WTC11 (cell line): ENCODE data around the gene MLST8. TPM values are rescaled to one million over a fixed set of nuclear protein-coding genes. Genes with fewer than 3 reads are reported as not detected.

Experiments used
- CBFB ChIP-seq: sonication (generic); formaldehyde crosslinking; IDR thresholded peaks from 2 replicates; pipeline ENCODE4 v1.8.1; 2022; ENCODE audit warnings: mild to moderate bottlenecking, low read depth, missing genetic modification reagents
- CREB1 ChIP-seq: sonication (generic); formaldehyde crosslinking; IDR thresholded peaks from 2 replicates; pipeline ENCODE4 v1.8.0; 2023; ENCODE audit warnings: mild to moderate bottlenecking, missing genetic modification reagents
- CREM ChIP-seq: sonication (generic); formaldehyde crosslinking; IDR thresholded peaks from 2 replicates; pipeline ENCODE4 v1.8.1; 2022; ENCODE audit warnings: mild to moderate bottlenecking, missing genetic modification reagents, moderate library complexity
- ETV6 ChIP-seq: sonication (generic); formaldehyde crosslinking; IDR thresholded peaks from 2 replicates; pipeline ENCODE4 v1.8.1; 2022; ENCODE audit warnings: mild to moderate bottlenecking, missing genetic modification reagents
- HMGA2 ChIP-seq: fragments of 250-450 bp; sonication (Bioruptor Pico); IDR thresholded peaks from 2 replicates; pipeline ENCODE4 v1.4.0; 2021; ENCODE audit warnings: mild to moderate bottlenecking, moderate library complexity
- JUN ChIP-seq: sonication (generic); formaldehyde crosslinking; IDR thresholded peaks from 2 replicates; pipeline ENCODE4 v1.8.0; 2023; ENCODE audit warnings: mild to moderate bottlenecking, missing genetic modification reagents
- KAT7 ChIP-seq: sonication (generic); formaldehyde crosslinking; IDR thresholded peaks from 2 replicates; pipeline ENCODE4 v1.8.1; 2023; ENCODE audit warnings: missing genetic modification reagents, mild to moderate bottlenecking, borderline replicate concordance
- MXD4 ChIP-seq: fragments of 250-450 bp; sonication (Bioruptor Pico); IDR thresholded peaks from 2 replicates; pipeline ENCODE4 v1.8.0; 2021; ENCODE audit warnings: mild to moderate bottlenecking, moderate library complexity, borderline replicate concordance
- MYBL2 ChIP-seq: sonication (generic); formaldehyde crosslinking; IDR thresholded peaks from 2 replicates; pipeline ENCODE4 v1.8.1; 2023; ENCODE audit warnings: mild to moderate bottlenecking, moderate library complexity, missing genetic modification reagents
- NR3C1 ChIP-seq: sonication (generic); formaldehyde crosslinking; conservative IDR thresholded peaks from 2 replicates; pipeline ENCODE4 v1.8.1; 2023; ENCODE audit warnings: low read depth, mild to moderate bottlenecking, missing genetic modification reagents
- PRRX2 ChIP-seq: fragments of 250-450 bp; sonication (Bioruptor Pico); IDR thresholded peaks from 2 replicates; pipeline ENCODE4 v1.8.0; 2021; ENCODE audit warnings: mild to moderate bottlenecking
- TEAD1 ChIP-seq: sonication (generic); formaldehyde crosslinking; IDR thresholded peaks from 2 replicates; pipeline ENCODE4 v1.8.0; 2022; ENCODE audit warnings: mild to moderate bottlenecking, missing genetic modification reagents
- ZNF121 ChIP-seq: sonication (generic); formaldehyde crosslinking; IDR thresholded peaks from 2 replicates; pipeline ENCODE4 v1.8.0; 2023; ENCODE audit warnings: missing genetic modification reagents
- total RNA-seq: library from RNA; stranded (reverse); gene quantifications from 3 replicates; pipeline ENCODE4 v1.2.3, GENCODE V29; 2021
- TF ChIP-seq, protein P1 (sequence below): sonication (generic); formaldehyde crosslinking; IDR thresholded peaks from 2 replicates; pipeline ENCODE4 v1.8.1; 2023; ENCODE audit warnings: mild to moderate bottlenecking, missing genetic modification reagents, borderline replicate concordance
- TF ChIP-seq, protein P2 (sequence below): fragments of 250-450 bp; sonication (Bioruptor Pico); IDR thresholded peaks from 2 replicates; pipeline ENCODE4 v1.9.0; 2021; ENCODE audit warnings: moderate library complexity, mild to moderate bottlenecking, inconsistent platforms, borderline replicate concordance
- TF ChIP-seq, protein P3 (sequence below): fragments of 250-450 bp; sonication (Bioruptor Pico); IDR thresholded peaks from 2 replicates; pipeline ENCODE4 v1.9.0; 2021; ENCODE audit warnings: mild to moderate bottlenecking
- TF ChIP-seq, protein P4 (sequence below): sonication (generic); formaldehyde crosslinking; IDR thresholded peaks from 2 replicates; pipeline ENCODE4 v1.8.1; 2023; ENCODE audit warnings: mild to moderate bottlenecking, missing genetic modification reagents
- TF ChIP-seq, protein P5 (sequence below): fragments of 200-600 bp; IDR thresholded peaks from 2 replicates; pipeline ENCODE4 v1.8.0; 2022; ENCODE audit warnings: antibody characterized with exemption
- TF ChIP-seq, protein P6 (sequence below): sonication (generic); formaldehyde crosslinking; IDR thresholded peaks from 2 replicates; pipeline ENCODE4 v1.8.1; 2023; ENCODE audit warnings: mild to moderate bottlenecking, missing genetic modification reagents, moderate library complexity

Gene MLST8
- total RNA-seq, 1 experiment from 2014 or later: 71.6 TPM

DNA sequence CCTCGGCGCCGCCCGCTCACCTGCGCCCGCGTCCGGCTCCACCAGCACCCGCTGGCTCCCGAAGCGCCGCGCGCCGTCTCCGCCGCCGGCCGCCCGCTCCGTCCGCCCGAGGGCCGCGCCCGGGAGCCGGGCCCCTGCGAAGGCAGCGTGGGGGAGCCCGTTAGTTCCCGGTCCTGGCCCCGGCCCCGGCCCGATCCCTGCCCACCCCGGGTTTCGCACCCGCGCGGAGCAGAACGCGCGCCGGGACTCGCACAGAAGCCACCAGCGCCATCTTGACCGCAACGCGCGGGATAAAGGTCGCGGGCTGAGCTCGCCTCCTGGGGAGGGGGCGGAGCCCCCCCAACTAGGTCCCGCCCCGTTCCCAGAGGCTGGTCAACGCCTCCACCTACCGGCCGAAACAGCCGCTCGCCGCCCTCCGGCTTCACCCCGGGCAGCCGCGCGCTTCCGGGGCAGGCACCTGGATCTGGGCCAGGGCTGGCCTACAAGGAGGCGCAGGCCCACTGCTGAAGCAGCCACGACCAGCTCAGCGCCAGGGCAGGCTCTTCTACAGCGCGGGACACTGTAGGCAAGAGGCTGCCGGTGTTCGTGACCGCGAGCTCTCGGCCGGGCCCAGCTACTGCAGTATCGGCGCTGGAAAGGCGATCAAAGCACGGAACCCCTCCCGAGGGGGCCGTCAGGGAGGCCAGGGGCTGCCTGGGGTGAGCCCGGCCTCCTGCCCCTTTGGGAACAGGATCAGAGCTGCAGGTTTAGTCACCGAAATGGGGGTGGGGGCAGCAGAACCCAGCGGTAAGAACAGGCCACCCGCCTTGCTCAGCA lies 46.2 kb downstream of the MLST8 start, which contains the start of gene ECI1 (continued):
- TF ChIP-seq, protein P1, sequence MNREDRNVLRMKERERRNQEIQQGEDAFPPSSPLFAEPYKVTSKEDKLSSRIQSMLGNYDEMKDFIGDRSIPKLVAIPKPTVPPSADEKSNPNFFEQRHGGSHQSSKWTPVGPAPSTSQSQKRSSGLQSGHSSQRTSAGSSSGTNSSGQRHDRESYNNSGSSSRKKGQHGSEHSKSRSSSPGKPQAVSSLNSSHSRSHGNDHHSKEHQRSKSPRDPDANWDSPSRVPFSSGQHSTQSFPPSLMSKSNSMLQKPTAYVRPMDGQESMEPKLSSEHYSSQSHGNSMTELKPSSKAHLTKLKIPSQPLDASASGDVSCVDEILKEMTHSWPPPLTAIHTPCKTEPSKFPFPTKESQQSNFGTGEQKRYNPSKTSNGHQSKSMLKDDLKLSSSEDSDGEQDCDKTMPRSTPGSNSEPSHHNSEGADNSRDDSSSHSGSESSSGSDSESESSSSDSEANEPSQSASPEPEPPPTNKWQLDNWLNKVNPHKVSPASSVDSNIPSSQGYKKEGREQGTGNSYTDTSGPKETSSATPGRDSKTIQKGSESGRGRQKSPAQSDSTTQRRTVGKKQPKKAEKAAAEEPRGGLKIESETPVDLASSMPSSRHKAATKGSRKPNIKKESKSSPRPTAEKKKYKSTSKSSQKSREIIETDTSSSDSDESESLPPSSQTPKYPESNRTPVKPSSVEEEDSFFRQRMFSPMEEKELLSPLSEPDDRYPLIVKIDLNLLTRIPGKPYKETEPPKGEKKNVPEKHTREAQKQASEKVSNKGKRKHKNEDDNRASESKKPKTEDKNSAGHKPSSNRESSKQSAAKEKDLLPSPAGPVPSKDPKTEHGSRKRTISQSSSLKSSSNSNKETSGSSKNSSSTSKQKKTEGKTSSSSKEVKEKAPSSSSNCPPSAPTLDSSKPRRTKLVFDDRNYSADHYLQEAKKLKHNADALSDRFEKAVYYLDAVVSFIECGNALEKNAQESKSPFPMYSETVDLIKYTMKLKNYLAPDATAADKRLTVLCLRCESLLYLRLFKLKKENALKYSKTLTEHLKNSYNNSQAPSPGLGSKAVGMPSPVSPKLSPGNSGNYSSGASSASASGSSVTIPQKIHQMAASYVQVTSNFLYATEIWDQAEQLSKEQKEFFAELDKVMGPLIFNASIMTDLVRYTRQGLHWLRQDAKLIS (CRISPR knock-in tag): no peak
- no peak for TF ChIP-seq JUN
- TF ChIP-seq PRRX2 (CRISPR knock-in tag): peak; percentile 66; the same call in 1 of the 2 replicates
- TF ChIP-seq, protein P2, sequence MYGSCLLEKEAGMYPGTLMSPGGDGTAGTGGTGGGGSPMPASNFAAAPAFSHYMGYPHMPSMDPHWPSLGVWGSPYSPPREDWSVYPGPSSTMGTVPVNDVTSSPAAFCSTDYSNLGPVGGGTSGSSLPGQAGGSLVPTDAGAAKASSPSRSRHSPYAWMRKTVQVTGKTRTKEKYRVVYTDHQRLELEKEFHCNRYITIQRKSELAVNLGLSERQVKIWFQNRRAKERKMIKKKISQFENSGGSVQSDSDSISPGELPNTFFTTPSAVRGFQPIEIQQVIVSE (CRISPR knock-in tag): no peak
- TF ChIP-seq, protein P3, sequence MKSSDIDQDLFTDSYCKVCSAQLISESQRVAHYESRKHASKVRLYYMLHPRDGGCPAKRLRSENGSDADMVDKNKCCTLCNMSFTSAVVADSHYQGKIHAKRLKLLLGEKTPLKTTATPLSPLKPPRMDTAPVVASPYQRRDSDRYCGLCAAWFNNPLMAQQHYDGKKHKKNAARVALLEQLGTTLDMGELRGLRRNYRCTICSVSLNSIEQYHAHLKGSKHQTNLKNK: 0 out of 2 replicates have a peak, but pooled peaks have one; percentile 16
- peak; percentile 58; the same call in 1 of the 2 replicates for TF ChIP-seq ETV6
- TF ChIP-seq HMGA2 (CRISPR knock-in tag): no peak
- no peak for TF ChIP-seq MXD4 (CRISPR knock-in tag)
- peak; percentile 91 for TF ChIP-seq KAT7 (CRISPR knock-in tag)
- TF ChIP-seq CREM (CRISPR knock-in tag): peak; percentile 69
- TF ChIP-seq, protein P4, sequence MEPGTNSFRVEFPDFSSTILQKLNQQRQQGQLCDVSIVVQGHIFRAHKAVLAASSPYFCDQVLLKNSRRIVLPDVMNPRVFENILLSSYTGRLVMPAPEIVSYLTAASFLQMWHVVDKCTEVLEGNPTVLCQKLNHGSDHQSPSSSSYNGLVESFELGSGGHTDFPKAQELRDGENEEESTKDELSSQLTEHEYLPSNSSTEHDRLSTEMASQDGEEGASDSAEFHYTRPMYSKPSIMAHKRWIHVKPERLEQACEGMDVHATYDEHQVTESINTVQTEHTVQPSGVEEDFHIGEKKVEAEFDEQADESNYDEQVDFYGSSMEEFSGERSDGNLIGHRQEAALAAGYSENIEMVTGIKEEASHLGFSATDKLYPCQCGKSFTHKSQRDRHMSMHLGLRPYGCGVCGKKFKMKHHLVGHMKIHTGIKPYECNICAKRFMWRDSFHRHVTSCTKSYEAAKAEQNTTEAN (CRISPR knock-in tag): no peak
- TF ChIP-seq, protein P5, sequence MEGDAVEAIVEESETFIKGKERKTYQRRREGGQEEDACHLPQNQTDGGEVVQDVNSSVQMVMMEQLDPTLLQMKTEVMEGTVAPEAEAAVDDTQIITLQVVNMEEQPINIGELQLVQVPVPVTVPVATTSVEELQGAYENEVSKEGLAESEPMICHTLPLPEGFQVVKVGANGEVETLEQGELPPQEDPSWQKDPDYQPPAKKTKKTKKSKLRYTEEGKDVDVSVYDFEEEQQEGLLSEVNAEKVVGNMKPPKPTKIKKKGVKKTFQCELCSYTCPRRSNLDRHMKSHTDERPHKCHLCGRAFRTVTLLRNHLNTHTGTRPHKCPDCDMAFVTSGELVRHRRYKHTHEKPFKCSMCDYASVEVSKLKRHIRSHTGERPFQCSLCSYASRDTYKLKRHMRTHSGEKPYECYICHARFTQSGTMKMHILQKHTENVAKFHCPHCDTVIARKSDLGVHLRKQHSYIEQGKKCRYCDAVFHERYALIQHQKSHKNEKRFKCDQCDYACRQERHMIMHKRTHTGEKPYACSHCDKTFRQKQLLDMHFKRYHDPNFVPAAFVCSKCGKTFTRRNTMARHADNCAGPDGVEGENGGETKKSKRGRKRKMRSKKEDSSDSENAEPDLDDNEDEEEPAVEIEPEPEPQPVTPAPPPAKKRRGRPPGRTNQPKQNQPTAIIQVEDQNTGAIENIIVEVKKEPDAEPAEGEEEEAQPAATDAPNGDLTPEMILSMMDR: peak; percentile 13; the same call in 1 of the 2 replicates
- 0 out of 2 replicates have a peak, but pooled peaks have one; percentile 67 for TF ChIP-seq NR3C1
- peak; percentile 69; the same call in 1 of the 2 replicates for TF ChIP-seq ZNF121 (CRISPR knock-in tag)
- TF ChIP-seq CBFB: no peak
- no peak for TF ChIP-seq CREB1 (CRISPR knock-in tag)
- peak; percentile 88 for TF ChIP-seq TEAD1 (CRISPR knock-in tag)
- TF ChIP-seq, protein P6, sequence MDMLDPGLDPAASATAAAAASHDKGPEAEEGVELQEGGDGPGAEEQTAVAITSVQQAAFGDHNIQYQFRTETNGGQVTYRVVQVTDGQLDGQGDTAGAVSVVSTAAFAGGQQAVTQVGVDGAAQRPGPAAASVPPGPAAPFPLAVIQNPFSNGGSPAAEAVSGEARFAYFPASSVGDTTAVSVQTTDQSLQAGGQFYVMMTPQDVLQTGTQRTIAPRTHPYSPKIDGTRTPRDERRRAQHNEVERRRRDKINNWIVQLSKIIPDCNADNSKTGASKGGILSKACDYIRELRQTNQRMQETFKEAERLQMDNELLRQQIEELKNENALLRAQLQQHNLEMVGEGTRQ (CRISPR knock-in tag): 0 out of 2 replicates have a peak, but pooled peaks have one; percentile 23
- TF ChIP-seq MYBL2: no peak
